Measurements from ENCODE around the gene SSH3.

Gene SSH3

GRCh38 chr11:67266449-67267187, 36.7 kb upstream of the SSH3 start, which contains the start of gene GRK2:
TSS of gene GRK2 (plus strand) at chr11:67266473. CDS start at chr11:67266700, 227 bp downstream.
- no peak for TF ChIP-seq CTCF (IDR thresholded peaks at IDR 0.05; ENCODE audit: insufficient read depth, low read length)
- TF ChIP-seq SPI1 (IDR thresholded peaks at IDR 0.05; ENCODE audit: borderline replicate concordance, low read depth), result no peak
- TF ChIP-seq GABPA (IDR thresholded peaks at IDR 0.05; ENCODE audit: low read depth), result no peak
- TF ChIP-seq REST (IDR thresholded peaks at IDR 0.05; ENCODE audit: insufficient replicate concordance, low read depth), result peak; percentile 41
- no peak; the same call in 1 of the 2 replicates for TF ChIP-seq POLR2AphosphoS5 (IDR thresholded peaks at IDR 0.05; ENCODE audit: low read depth)
- peak within 1 kb of the TSS; percentile 67 for H3K4me3 ChIP-seq (replicated peaks; ENCODE audit: insufficient read depth, low read length)
- H3K27ac ChIP-seq (replicated peaks), result peak within 1 kb of the TSS; percentile 100
- H3K27me3 ChIP-seq (ENCODE audit: insufficient read depth, poor library complexity, severe bottlenecking), result no peaks in the 10 kb centered on the region
- DNase-seq (ENCODE audit: low read depth in 1 of 2, low spot score in 1 of 2), result peak in 1 of 2 experiments; percentile 53

DNA sequence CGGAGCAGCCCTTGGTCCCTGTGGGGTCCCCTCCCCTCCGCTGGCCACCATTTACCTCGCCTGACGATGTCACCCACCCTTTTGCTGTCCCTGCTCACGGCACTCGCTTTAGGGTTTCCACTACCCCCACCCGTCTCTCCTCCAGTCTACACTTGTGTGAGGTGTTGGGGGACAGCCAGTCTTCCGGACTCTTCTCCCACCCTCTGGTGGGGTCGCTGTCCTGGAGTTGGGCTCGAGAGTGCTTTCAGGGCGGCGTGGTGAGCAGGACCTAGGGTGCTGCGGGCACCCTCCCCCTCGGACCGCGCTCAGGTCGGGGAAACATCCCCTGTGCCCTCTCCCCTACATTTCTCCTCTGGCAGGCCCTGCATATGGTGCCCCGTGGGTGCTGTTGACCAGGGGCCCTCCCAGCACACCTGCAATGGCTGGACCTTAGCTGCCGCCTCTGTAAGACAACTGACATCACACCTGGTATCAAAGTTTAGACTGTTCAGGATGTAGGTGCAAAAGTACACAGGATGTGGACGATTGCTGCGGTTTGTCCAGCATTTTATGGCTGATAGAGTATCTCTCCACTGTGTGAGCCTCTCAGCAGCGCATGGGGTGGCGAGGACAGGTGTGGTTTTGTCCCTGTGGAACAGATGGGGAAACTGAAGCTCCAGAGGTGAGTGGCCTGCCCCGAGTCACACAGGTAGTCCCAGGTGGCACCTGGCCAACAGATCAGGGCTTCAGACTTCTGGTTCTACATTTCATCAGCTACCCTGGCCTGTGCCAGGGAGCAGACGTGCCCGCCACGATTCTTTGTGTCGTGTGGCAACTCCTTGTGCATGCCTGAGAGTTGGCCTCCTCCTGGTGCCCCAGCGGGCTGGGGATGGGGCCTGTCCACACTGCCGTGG, 35.9 kb upstream of the SSH3 start:
- H3K27ac ChIP-seq (replicated peaks), result peak overlapping the region; percentile 100
- DNase-seq (ENCODE audit: low read depth in 1 of 2, low spot score in 1 of 2), result peak in 1 of 2 experiments; percentile 61

DNA sequence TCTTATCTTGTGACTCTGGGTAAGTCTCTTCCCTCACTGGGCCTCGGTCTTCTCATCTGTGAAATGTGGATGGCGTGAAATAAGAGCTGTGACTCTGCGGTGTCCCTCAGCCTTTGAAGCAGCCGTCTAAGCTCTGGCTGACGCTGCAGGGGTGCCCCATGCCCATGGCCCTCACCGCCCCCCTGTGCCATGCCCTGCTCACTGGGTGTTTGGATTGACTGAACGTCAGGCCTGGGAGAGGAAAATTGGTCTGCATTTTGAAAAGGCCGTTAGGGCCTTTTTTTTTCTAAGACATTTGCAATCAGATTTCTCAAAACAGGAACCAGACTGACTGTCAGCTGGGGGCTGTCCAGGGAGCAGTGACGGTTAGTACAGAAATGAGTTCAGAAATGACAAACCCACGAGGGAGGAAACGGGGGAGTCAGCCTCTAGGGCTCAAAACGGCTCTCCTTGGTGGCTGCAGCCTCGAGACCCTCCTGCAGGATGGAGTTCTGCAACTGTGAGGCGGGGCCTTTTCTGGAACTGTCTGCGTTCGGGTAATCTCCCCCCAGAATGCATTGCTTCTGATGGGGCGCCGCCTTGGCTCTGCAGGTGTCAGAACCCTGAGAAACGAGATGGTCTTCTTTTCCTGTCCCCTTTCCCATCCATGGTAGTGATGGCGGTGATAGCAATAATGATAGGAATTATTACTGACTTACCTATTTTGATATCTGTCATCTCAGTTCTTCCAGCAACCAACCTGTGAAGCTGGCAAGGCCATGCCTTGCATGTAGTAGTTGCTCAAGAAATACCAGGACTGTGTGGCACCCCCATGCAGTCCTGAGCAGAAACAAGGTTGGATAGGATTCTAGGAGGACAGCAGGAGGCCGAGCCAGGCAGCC, 35.0 kb upstream of the SSH3 start:
- DNase-seq (ENCODE audit: low read depth in 1 of 2, low spot score in 1 of 2), result peak; percentile 77 to 98
- peak overlapping the region; percentile 100 for H3K27ac ChIP-seq (replicated peaks)
- no peaks in the 10 kb centered on the region for H3K27me3 ChIP-seq (ENCODE audit: insufficient read depth, poor library complexity, severe bottlenecking)
- H3K4me3 ChIP-seq (replicated peaks; ENCODE audit: insufficient read depth, low read length), result peak overlapping the region; percentile 67
- TF ChIP-seq SPI1 (IDR thresholded peaks at IDR 0.05; ENCODE audit: borderline replicate concordance, low read depth), result peak; percentile 81; the same call in 1 of the 2 replicates
- TF ChIP-seq GABPA (IDR thresholded peaks at IDR 0.05; ENCODE audit: low read depth), result peak; percentile 45; the same call in 1 of the 2 replicates
- TF ChIP-seq POLR2AphosphoS5 (IDR thresholded peaks at IDR 0.05; ENCODE audit: low read depth), result peak; percentile 93
- no peak for TF ChIP-seq CTCF (IDR thresholded peaks at IDR 0.05; ENCODE audit: insufficient read depth, low read length)
- no peak for TF ChIP-seq REST (IDR thresholded peaks at IDR 0.05; ENCODE audit: insufficient replicate concordance, low read depth)

More for the DNA sequence above, 35.9 kb upstream of the SSH3 start:
- peak overlapping the region; percentile 67 for H3K4me3 ChIP-seq (replicated peaks; ENCODE audit: insufficient read depth, low read length)
- no peaks in the 10 kb centered on the region for H3K27me3 ChIP-seq (ENCODE audit: insufficient read depth, poor library complexity, severe bottlenecking)
- no peak for TF ChIP-seq SPI1 (IDR thresholded peaks at IDR 0.05; ENCODE audit: borderline replicate concordance, low read depth)

Data from HL-60 (cell line).